GM12878 (cell line): ENCODE measurements around the gene CFDP1.

ENCODE experiments used
- TF ChIP-seq, protein P1 (sequence below): fragments of 450-650 bp; formaldehyde crosslinking; IDR thresholded peaks from 2 replicates; pipeline ENCODE4 v1.4.0; 2020; ENCODE audit warnings: mild to moderate bottlenecking, moderate library complexity
- TF ChIP-seq, protein P2 (sequence below), 3 experiments: IDR thresholded peaks in 2 of 3; conservative IDR thresholded peaks in 1 of 3; 2 replicates each; pipeline ENCODE4 v1.5.1; 2011; ENCODE audit warnings: low read depth in 3 of 3, low read length in 3 of 3, mild to moderate bottlenecking in 3 of 3, control low read depth in 2 of 3, moderate library complexity in 2 of 3, inconsistent platforms in 1 of 3, mixed read lengths in 1 of 3; ENCODE audit not compliant: control insufficient read depth in 2 of 3, insufficient read depth in 1 of 3; ENCODE audit errors: extremely low read depth in 1 of 3

- TF ChIP-seq, protein P1, sequence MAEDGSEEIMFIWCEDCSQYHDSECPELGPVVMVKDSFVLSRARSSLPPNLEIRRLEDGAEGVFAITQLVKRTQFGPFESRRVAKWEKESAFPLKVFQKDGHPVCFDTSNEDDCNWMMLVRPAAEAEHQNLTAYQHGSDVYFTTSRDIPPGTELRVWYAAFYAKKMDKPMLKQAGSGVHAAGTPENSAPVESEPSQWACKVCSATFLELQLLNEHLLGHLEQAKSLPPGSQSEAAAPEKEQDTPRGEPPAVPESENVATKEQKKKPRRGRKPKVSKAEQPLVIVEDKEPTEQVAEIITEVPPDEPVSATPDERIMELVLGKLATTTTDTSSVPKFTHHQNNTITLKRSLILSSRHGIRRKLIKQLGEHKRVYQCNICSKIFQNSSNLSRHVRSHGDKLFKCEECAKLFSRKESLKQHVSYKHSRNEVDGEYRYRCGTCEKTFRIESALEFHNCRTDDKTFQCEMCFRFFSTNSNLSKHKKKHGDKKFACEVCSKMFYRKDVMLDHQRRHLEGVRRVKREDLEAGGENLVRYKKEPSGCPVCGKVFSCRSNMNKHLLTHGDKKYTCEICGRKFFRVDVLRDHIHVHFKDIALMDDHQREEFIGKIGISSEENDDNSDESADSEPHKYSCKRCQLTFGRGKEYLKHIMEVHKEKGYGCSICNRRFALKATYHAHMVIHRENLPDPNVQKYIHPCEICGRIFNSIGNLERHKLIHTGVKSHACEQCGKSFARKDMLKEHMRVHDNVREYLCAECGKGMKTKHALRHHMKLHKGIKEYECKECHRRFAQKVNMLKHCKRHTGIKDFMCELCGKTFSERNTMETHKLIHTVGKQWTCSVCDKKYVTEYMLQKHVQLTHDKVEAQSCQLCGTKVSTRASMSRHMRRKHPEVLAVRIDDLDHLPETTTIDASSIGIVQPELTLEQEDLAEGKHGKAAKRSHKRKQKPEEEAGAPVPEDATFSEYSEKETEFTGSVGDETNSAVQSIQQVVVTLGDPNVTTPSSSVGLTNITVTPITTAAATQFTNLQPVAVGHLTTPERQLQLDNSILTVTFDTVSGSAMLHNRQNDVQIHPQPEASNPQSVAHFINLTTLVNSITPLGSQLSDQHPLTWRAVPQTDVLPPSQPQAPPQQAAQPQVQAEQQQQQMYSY (CRISPR knock-in tag), result no peak
- TF ChIP-seq, protein P2, sequence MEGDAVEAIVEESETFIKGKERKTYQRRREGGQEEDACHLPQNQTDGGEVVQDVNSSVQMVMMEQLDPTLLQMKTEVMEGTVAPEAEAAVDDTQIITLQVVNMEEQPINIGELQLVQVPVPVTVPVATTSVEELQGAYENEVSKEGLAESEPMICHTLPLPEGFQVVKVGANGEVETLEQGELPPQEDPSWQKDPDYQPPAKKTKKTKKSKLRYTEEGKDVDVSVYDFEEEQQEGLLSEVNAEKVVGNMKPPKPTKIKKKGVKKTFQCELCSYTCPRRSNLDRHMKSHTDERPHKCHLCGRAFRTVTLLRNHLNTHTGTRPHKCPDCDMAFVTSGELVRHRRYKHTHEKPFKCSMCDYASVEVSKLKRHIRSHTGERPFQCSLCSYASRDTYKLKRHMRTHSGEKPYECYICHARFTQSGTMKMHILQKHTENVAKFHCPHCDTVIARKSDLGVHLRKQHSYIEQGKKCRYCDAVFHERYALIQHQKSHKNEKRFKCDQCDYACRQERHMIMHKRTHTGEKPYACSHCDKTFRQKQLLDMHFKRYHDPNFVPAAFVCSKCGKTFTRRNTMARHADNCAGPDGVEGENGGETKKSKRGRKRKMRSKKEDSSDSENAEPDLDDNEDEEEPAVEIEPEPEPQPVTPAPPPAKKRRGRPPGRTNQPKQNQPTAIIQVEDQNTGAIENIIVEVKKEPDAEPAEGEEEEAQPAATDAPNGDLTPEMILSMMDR (IDR thresholded peaks at IDR 0.05 in 2 of 3, conservative IDR thresholded peaks at IDR 0.05 in 1 of 3; ENCODE audit: control insufficient read depth in 2 of 3, extremely low read depth in 1 of 3, insufficient read depth in 1 of 3, low read depth in 3 of 3, low read length in 3 of 3), result no peak
Measured at GRCh38 chr16:75317532-75317931, 115.8 kb downstream of the CFDP1 start.
